ENCODE data around the gene RBM44.

Gene RBM44

GRCh38 chr2:237883951-237884446, 85.4 kb downstream of the RBM44 start:
- in situ Hi-C loops (cut with MboI; ENCODE audit: low sequenced_read_pairs) = no loop called here

GRCh38 chr2:237884681-237885080, 86.1 kb downstream of the RBM44 start:
- in situ Hi-C loops (cut with MboI; ENCODE audit: low sequenced_read_pairs) = no loop called here

- in situ Hi-C loops (cut with MboI; ENCODE audit: low sequenced_read_pairs) = no loop called here
Observed at GRCh38 chr2:237885111-237885930, 86.7 kb downstream of the RBM44 start.

- in situ Hi-C loops (cut with MboI; ENCODE audit: low sequenced_read_pairs) = no loop called here
Observed at GRCh38 chr2:237885931-237886684, 87.5 kb downstream of the RBM44 start.

GRCh38 chr2:237886685-237887481, 88.3 kb downstream of the RBM44 start:
- in situ Hi-C loops (cut with MboI; ENCODE audit: low sequenced_read_pairs) = no loop called here

GRCh38 chr2:237888389-237888788, 89.8 kb downstream of the RBM44 start:
- in situ Hi-C loops (cut with MboI; ENCODE audit: low sequenced_read_pairs) = no loop called here

GRCh38 chr2:237889016-237889415, 90.4 kb downstream of the RBM44 start:
- in situ Hi-C loops (cut with MboI; ENCODE audit: low sequenced_read_pairs) = no loop called here

GRCh38 chr2:237889811-237890210, 91.2 kb downstream of the RBM44 start:
- in situ Hi-C loops (cut with MboI; ENCODE audit: low sequenced_read_pairs) = no loop called here

Measured in HL-60/S4 (cell line).